Stimulated activated naive CD4-positive, alpha-beta T cell treated with Interleukin-2 at 50 U/mL for 16 hours (primary cell): ENCODE results near the gene SSRP1.
A peak's percentile ranks its signal among the peaks of the same experiment; 100 is the strongest.

Experiments
- DNase-seq: peaks from one replicate; lab custom pipeline; 2025; lab: John Stamatoyannopoulos, UW

SSRP1 gene

DNA sequence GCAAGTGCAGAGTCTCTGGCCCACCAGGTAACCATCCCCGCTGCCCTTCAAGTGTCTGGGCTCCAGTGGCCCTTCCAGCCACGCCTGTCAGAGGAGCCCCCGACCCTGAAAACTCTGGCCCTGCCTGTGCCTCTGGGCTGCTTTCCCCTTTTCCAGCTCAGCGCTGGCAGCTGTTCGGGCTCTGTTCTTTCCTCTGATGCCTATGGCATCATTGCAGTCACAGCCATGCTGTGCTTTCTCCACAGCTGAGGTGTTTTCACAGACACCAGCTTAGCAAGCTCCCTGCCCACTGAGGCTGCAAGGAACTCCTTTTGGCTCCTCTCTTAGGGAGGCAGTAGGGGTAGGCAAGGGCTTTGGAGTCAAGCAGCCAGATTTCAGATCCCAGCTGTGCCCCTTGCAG, 23.7 kb upstream of the SSRP1 start:
- no peak for DNase-seq

- DNase-seq, result no peak
Measured at GRCh38 chr11:57358991-57359390, 23.3 kb upstream of the SSRP1 start.

DNA sequence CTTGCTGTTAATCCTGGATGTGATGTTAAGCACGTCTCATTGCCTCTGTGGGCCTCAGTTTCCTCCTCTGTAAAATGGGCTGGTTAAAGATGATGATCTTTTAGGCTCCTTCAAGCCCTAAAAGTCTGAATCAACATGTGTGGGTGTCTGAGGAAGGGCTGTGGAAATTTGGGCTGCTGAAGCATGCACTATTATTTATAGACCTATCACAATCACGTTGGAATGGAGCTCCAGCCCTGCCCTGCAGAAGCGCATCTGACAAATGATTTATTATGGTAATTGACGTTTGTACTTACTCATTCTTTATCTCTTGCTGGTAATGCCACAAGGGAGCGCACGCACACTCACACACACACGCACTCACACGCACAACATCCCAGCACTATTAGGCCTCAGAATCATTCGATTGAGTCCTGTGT, 22.9 kb upstream of the SSRP1 start:
- no peak for DNase-seq

DNA sequence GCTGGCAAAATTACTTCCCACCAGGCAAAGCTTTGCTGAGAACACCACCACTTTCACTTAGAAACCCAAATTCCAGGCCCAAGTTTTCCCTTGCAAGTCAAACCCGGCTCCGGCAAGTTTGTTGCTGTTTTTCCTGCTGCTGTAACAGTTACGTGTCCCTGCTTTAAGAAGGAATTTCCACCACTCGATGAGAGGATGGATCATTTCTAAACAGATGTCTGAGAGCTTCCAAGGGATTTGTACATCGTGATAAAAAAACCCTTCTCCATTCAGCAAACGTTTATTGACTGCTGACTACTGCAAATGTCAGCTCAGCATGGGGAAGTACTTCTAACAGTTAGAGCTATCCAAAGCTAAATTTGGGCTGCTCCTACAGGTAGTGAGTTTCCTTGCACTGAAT, 22.2 kb upstream of the SSRP1 start:
- no peak for DNase-seq

DNA sequence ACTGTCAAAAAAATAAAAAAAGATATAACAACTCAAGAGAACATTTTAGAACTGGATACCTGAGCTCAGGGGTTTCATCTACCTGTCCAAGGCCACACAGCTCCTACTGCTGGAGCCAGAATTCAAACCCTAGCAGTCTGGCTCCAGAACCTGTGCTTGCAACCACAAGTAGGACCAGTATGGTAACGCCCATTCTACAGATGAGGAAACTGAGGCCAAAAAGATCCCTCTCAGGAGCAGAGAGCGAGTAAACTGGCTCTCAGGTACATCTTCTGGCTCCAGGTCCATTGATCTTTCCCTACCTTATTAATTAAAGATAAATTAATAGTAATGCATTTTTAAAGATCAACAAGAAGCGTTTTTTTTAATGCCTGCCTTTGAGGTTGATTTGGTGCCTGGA, 21.6 kb upstream of the SSRP1 start:
- DNase-seq, result no peak

- no peak for DNase-seq
Measured at GRCh38 chr11:57356268-57356667, 20.6 kb upstream of the SSRP1 start.

DNA sequence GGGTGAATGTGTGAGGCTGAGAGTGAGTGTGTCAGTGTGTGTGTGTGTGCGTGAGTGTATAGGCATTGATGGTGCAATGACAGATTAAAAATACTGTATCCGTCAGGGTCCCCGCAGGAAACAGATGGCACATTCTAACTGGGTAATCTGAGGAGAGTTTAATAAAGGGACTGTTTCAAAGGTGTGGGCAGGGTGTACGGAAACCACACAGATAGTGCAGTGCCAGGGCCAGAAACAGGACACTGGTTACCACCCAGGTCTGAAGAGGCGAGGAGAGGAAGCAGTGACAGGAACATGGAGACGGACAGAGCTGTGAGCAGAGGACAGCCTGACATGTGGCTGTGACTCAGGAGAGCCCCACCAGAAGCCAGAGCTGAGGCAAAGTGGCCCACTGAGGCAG, 19.0 kb upstream of the SSRP1 start:
- no peak for DNase-seq

- no peak for DNase-seq
Measured at GRCh38 chr11:57353852-57354251, 18.2 kb upstream of the SSRP1 start.

DNA sequence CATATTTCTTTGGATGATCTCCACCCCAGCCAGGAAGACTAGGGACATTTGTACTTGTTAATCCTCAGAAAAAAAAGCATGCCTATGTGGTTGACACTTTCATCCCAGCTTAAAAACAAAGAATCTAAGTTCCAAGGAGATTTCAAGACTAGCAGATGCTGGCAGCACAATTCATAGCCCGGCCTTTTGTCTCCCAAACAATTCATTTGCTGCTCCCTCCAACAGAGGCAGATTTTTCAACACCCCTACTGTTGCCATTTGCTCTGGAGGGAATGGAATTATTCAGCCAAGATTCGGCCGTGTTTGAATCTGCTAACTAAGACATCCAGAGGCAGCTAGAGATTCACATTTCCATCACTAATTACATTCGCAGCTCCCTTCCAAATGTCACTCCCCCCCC, 17.8 kb upstream of the SSRP1 start:
- no peak for DNase-seq

- no peak for DNase-seq
Measured at GRCh38 chr11:57353036-57353435, 17.3 kb upstream of the SSRP1 start.

DNA sequence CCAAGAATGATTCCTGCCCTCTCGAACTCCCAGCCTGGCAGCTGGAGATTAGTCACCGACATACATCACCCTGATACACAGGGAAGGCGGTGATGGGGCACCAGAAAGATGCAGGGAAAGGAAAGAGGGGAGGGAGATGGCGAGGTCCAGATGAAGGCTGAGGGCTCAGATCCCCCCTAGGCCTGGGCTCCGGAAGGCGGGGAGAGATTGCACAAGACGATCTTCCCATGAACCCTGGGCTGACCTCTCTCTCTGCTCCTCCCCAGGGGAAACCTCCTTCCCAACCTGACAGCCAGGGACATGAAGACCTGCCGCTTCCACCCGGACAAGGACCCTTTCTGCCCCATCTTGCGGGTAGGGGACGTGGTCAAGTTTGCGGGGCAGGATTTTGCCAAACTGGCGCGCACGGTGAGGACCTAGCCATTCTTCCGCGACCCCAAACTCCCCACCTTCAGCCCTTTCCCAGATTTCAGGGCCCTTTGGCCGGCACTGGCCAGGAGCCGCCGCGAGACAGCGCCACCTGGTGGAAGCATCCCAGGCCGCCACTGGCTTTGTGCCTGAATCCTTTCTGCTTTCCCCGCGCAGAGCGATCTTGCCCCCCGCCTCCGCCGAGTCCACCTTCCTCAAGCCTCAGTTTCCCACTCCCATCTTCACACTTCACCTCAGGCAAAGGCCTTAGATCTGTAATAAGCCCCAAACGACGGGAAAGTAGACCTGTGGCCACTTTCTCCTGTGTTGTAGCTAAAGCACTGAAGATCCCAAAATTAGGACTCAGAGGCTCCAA, 14.0 kb upstream of the SSRP1 start:
- DNase-seq, result peak; percentile 52

DNA sequence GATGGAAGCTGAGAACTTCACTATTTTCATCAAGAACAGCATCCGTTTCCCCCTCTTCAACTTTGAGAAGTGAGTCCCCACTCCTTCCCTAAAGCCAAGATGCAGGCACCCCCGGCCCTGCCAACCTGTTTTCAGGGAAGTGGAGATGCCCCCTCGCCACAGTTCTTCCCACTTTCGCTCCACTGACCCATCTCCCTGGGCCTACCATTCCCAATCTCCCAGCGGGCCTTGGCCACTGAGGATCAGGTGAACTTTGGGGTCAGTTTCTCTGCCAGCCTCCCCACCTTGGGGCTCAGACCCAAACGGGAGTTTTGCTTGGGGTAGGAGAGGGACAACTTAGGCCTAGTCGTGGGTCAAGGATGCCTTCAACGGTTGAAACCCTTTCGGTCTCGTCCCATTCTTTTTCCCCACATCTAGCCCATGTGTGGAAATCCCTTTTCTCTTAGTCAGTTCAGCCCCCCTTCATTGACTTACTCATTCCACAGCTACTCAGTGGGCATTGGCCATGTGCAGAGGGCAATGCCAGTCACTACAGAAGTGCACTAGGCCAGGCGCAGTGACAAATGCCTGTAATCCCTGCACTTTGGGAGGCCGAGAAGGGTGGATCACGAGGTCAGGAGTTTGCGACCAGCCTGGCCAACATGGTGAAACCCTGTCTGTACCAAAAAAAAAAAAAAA, 13.1 kb upstream of the SSRP1 start:
- DNase-seq, result no peak

DNA sequence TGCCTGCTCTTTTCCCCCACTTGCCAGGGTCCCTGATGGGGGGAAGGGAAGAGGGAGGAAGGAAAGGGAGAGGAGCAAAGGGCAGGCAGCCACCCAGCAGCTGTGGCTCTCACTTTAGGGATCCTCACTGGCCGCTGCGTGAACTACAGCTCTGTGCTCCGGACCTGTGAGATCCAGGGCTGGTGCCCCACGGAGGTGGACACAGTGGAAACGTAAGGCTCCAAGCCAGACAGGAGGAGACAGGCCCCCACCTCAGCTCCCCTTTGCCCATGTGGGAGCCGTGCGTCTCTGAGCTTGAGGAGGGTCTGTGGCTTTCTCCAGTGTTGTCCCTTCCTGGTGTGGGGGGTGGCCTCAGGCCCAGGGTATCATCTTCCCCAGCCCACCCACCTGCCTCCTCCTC, 12.4 kb upstream of the SSRP1 start:
- no peak for DNase-seq

GRCh38 chr11:57347336-57347735, 11.6 kb upstream of the SSRP1 start:
- DNase-seq, result no peak

- peak; percentile 67 for DNase-seq
Measured at GRCh38 chr11:57345555-57346211, 10.0 kb upstream of the SSRP1 start.

- no peak for DNase-seq
Measured at GRCh38 chr11:57344826-57345225, 9.1 kb upstream of the SSRP1 start.

- DNase-seq, result no peak
Measured at GRCh38 chr11:57343825-57344224, 8.1 kb upstream of the SSRP1 start.

- no peak for DNase-seq
Measured at GRCh38 chr11:57342702-57343101, 7.0 kb upstream of the SSRP1 start.

GRCh38 chr11:57341250-57341808, 5.6 kb upstream of the SSRP1 start:
- DNase-seq, result no peak

DNA sequence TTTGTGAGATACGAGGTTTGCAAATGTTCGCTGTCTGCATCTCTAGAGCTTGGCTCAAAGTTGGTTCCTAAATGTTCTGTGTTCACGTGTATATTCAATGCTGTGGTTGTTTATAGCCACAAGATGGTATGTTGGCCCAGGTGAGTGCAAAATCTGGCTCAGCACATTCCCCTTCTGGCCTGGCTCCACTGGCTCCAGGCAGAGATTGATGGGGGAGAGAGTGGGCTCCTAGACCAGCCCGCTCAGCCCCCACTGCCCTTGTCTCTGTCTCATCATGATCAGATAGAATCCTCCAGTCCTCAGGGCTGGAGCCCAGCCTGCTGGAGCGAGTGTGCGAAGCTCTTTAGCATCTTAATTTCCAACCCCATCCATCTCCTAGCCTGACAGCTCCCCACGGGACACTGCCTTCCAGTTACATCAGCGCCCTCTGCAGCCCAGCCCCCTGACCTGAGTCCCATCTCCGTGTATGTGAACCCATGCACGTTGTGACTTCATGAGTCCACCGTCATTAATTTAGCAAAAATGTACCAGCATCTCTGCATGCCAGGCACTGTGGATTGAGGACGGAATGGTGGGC, 4.4 kb upstream of the SSRP1 start:
- no peak for DNase-seq

- DNase-seq, result no peak
Measured at GRCh38 chr11:57339328-57339727, 3.6 kb upstream of the SSRP1 start.

DNA sequence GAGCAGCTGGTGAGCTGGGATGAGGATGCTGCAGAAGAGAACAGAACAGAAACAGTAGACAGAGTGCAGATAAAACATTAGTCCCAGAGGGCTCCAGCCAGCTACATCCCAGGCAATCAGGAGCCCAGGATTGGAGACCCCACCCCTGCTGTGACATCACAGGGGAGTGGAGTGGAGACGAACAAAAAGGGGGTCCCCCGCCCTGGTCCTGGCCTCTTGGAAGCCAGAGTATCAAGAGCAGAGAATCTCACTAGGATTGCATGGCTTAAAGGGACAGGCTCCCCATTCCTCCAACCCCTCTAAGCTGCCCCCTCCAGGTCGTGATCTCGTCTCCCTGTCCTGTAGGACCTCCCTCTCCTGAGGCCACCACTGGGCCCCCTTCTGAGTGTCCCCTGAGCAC, 2.5 kb upstream of the SSRP1 start, which contains the start of gene P2RX3:
Gene P2RX3, plus strand, starts transcription at position 211 of the 400 bp plus-strand sequence. CDS start 199 bp downstream, outside the sequence.
- no peak for DNase-seq
